GM12892 (cell line): ENCODE results near the gene PRKCD.

ENCODE experiments used
- POLR2A ChIP-seq: IDR thresholded peaks from 2 replicates; pipeline ENCODE4 v1.6.1; 2011; ENCODE audit warnings: low read depth, low read length, control low read depth
- TAF1 ChIP-seq: IDR thresholded peaks from 2 replicates; pipeline ENCODE4 v1.6.1; 2011; ENCODE audit warnings: low read depth, mild to moderate bottlenecking, control low read depth, low read length, borderline replicate concordance

- TF ChIP-seq POLR2A (no peak), TAF1 (no peak)
These were observed 20.5 kb downstream of the PRKCD start for GRCh38 chr3:53181528-53181927.
